ENCODE data around the gene EVPLL.
"Not testable (repeated sequence)": the region's sequence is repeated elsewhere in the genome, so short reads cannot be mapped to it uniquely, and the experiment has no call there.

DNA sequence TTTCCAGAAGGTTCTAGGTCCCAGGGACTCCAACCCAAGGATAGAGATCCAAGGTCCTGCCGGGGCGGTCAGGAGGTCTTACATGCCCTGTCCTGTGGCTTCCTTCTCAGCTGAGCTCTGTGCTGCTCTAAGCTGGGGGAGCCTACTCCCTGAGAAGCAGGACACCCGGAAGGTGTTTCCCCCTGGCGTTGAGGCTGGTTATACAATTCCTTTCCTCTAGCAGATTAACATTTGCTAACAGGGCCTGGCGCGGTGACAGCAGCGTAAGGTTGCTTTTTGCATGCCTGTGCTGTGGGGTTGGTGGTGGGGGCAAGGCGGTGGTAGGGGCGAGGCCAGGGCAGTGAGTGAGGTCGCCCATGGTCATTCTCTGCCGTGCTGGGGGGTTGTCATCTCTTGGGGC is 43.9 kb downstream of the EVPLL start:
- TF ChIP-seq, protein P1, sequence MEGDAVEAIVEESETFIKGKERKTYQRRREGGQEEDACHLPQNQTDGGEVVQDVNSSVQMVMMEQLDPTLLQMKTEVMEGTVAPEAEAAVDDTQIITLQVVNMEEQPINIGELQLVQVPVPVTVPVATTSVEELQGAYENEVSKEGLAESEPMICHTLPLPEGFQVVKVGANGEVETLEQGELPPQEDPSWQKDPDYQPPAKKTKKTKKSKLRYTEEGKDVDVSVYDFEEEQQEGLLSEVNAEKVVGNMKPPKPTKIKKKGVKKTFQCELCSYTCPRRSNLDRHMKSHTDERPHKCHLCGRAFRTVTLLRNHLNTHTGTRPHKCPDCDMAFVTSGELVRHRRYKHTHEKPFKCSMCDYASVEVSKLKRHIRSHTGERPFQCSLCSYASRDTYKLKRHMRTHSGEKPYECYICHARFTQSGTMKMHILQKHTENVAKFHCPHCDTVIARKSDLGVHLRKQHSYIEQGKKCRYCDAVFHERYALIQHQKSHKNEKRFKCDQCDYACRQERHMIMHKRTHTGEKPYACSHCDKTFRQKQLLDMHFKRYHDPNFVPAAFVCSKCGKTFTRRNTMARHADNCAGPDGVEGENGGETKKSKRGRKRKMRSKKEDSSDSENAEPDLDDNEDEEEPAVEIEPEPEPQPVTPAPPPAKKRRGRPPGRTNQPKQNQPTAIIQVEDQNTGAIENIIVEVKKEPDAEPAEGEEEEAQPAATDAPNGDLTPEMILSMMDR (IDR thresholded peaks at IDR 0.05 in 8 of 11, conservative IDR thresholded peaks at IDR 0.05 in 3 of 11) = not testable (repeated sequence)
- not testable (repeated sequence) for TF ChIP-seq POLR2A (IDR thresholded peaks at IDR 0.05)

All from spleen (tissue), 7 donors.